Right cardiac atrium (tissue), 5 donors: ENCODE results near the gene TMPRSS12. TPM values are rescaled to one million over a fixed set of nuclear protein-coding genes. Genes with fewer than 3 reads are reported as not detected.
"Not testable (repeated sequence)": the region's sequence is repeated elsewhere in the genome, so short reads cannot be mapped to it uniquely, and the experiment has no call there.

Experiments used
- ATAC-seq, 2 donors: fragments of 200-7000 bp; cut with Tn5 transposase; one replicate each; pipeline versions ENCODE4 v1.8.0 to v1.9.1; 2020; ENCODE audit warnings: moderate library complexity in 2 of 2, mild to moderate bottlenecking in 1 of 2
- DNase-seq, 3 donors: peaks; one replicate each; pipeline ENCODE4 v3.0.0-alpha.2; 2020
- H3K27ac ChIP-seq: one replicate; pipeline ENCODE4 v1.5.1; 2013; ENCODE audit warnings: mild to moderate bottlenecking, low read length, control low read depth, moderate library complexity
- H3K27me3 ChIP-seq: one replicate; pipeline ENCODE4 v1.6.1; 2013; ENCODE audit not compliant: control insufficient read depth, insufficient read depth
- H3K4me1 ChIP-seq: one replicate; pipeline ENCODE4 v1.6.1; 2013; ENCODE audit warnings: low read length; ENCODE audit not compliant: control insufficient read depth, insufficient read depth
- H3K4me3 ChIP-seq: one replicate; pipeline ENCODE4 v1.5.1; 2013; ENCODE audit warnings: low read length, control low read depth
- H3K9me3 ChIP-seq: one replicate; pipeline ENCODE4 v1.6.1; 2013; ENCODE audit warnings: low read length; ENCODE audit not compliant: control insufficient read depth
- WGBS: extraction: QIAGEN DNeasy Blood & Tissue Kit; methylation state at CpG from one replicate; pipeline ENCODE4 v1.1.7; 2013; 5-methylcytosine and 5-hydroxymethylcytosine counted together
- intact Hi-C, 4 donors: fragments of 100-400 bp; cut with DNase I; formaldehyde crosslinking; loops; one replicate each; pipeline versions ENCODE4 v1.11.0 to v1.14.0; 2022 to 2023
- long read RNA-seq, 4 donors: library from polyadenylated mRNA; unstranded; transcript quantifications; one replicate each; pipeline ENCODE4 v2.0.0, GENCODE V29; 2020 to 2021
- polyA plus RNA-seq: library from polyadenylated mRNA; stranded (reverse); fragments of 200-250 nt; gene quantifications from one replicate; pipeline ENCODE4 v1.2.3, GENCODE V29; 2013
- total RNA-seq, 4 donors: library from RNA; stranded (reverse); fragmentation: NEBNext Ultra II Directional; extraction: Animal tissue kit (Norgen Biotek cat#: 25700); gene quantifications; one replicate each; pipeline ENCODE4 v1.2.1, GENCODE V29; 2021
- donor health status: healthy with polysubstance abuse.
- donor health status: DM: no; HTN: yes; CAD: no.
- donor health status: DM: no; HTN: no; CAD: no.
- donor health status: DM: no; HTN: yes; CAD: no; lungs with severe emphysema.
- donor health status: DM: yes; HTN: yes; CAD: no.

Gene TMPRSS12
- total RNA-seq (not detected), polyA plus RNA-seq (not detected)
- long read RNA-seq, donor 1: 0 reads
- long read RNA-seq, donor 2: 0 reads
- long read RNA-seq, donor 3: 0 reads
- long read RNA-seq, donor 4: 0 reads

GRCh38 chr12:50842637-50843493, at the start of gene TMPRSS12:
Gene TMPRSS12 (plus strand): TSS chr12:50842926. CDS start chr12:50842965, 39 bp downstream.
- 30% methylated on average over 36 of the region's 36 CpGs for WGBS
- DNase-seq (peak; percentile 40 to 71 (median 68)), ATAC-seq (peak; percentile 66 to 73)
- Histone ChIP-seq H3K9me3 (no peaks in the 10 kb centered on the region), H3K4me3 (peak within 1 kb of the TSS; percentile 7), H3K27me3 (no peaks in the 10 kb centered on the region), H3K4me1 (no peaks in the 10 kb centered on the region), H3K27ac (no peak within 1 kb of the TSS)
- intact Hi-C loops: no loop called here

- intact Hi-C loops: no loop called here
- 99% methylated on average over 2 of the region's 2 CpGs for WGBS
Observed at GRCh38 chr12:50799908-50800307, 42.8 kb upstream of the TMPRSS12 start.

GRCh38 chr12:50803230-50803875, 39.4 kb upstream of the TMPRSS12 start:
- Histone ChIP-seq H3K4me3 (no peak overlapping the region), H3K4me1 (no peaks in the 10 kb centered on the region), H3K27ac (no peak overlapping the region), H3K9me3 (no peaks in the 10 kb centered on the region), H3K27me3 (no peaks in the 10 kb centered on the region)
- intact Hi-C loops: no loop called here
- no peak for ATAC-seq
- no peak for DNase-seq
- 100% methylated on average over 2 of the region's 2 CpGs for WGBS

More at GRCh38 chr12:50799908-50800307, 42.8 kb upstream of the TMPRSS12 start:
- H3K27ac ChIP-seq: no peak overlapping the region
- ATAC-seq (no peak), DNase-seq (no peak)
- H3K27me3 ChIP-seq: no peaks in the 10 kb centered on the region
- no peaks in the 10 kb centered on the region for H3K9me3 ChIP-seq
- H3K4me3 ChIP-seq: no peak overlapping the region
- no peaks in the 10 kb centered on the region for H3K4me1 ChIP-seq

GRCh38 chr12:50806176-50806575, 36.5 kb upstream of the TMPRSS12 start:
- DNase-seq (no peak), ATAC-seq (no peak)
- Histone ChIP-seq H3K4me1 (no peaks in the 10 kb centered on the region), H3K27me3 (no peaks in the 10 kb centered on the region), H3K27ac (no peak overlapping the region), H3K9me3 (no peaks in the 10 kb centered on the region), H3K4me3 (no peak overlapping the region)
- 96% methylated on average over 4 of the region's 4 CpGs for WGBS
- intact Hi-C loops: no loop called here

- H3K27me3 ChIP-seq, H3K9me3 ChIP-seq, ATAC-seq, intact Hi-C loops, DNase-seq, H3K4me1 ChIP-seq, H3K27ac ChIP-seq, H3K4me3 ChIP-seq: not testable (repeated sequence)
- WGBS: 96% methylated on average over 4 of the region's 4 CpGs
Observed at GRCh38 chr12:50809131-50809530, 33.6 kb upstream of the TMPRSS12 start.

GRCh38 chr12:50814921-50815320, 27.8 kb upstream of the TMPRSS12 start:
- DNase-seq, H3K27ac ChIP-seq, H3K4me3 ChIP-seq, intact Hi-C loops, H3K4me1 ChIP-seq, ATAC-seq, H3K9me3 ChIP-seq, H3K27me3 ChIP-seq: not testable (repeated sequence)
- 97% methylated on average over 7 of the region's 7 CpGs for WGBS

- H3K4me3 ChIP-seq: no peak overlapping the region
- H3K27ac ChIP-seq: no peak overlapping the region
- no peaks in the 10 kb centered on the region for H3K9me3 ChIP-seq
- intact Hi-C loops: loop anchor here in 3 of 4 donors (5.0 to 10.0 kb wide), 3 partner anchors 115 to 525 kb away; partner anchors contain the start of gene CELA1 (in 2 of the 3)
- H3K27me3 ChIP-seq: no peaks in the 10 kb centered on the region
- no peak for ATAC-seq
- no peaks in the 10 kb centered on the region for H3K4me1 ChIP-seq
- no peak for DNase-seq
Observed at GRCh38 chr12:50820177-50820576, 22.5 kb upstream of the TMPRSS12 start.

GRCh38 chr12:50822082-50822481, 20.6 kb upstream of the TMPRSS12 start:
- Histone ChIP-seq H3K27ac (no peak overlapping the region), H3K27me3 (no peaks in the 10 kb centered on the region), H3K4me1 (no peaks in the 10 kb centered on the region), H3K9me3 (no peaks in the 10 kb centered on the region), H3K4me3 (no peak overlapping the region)
- ATAC-seq: no peak
- no peak for DNase-seq
- 94% methylated on average over 1 of the region's 1 CpG for WGBS
- intact Hi-C loops: loop anchor here in 3 of 4 donors (5.0 to 10.0 kb wide), 3 partner anchors 113 to 523 kb away; partner anchors contain the start of gene CELA1 (in 2 of the 3)

GRCh38 chr12:50823724-50824123, 19.0 kb upstream of the TMPRSS12 start:
- not testable (repeated sequence) for H3K27me3 ChIP-seq, H3K9me3 ChIP-seq, H3K4me1 ChIP-seq, ATAC-seq, H3K4me3 ChIP-seq, H3K27ac ChIP-seq
- 85% methylated on average over 11 of the region's 11 CpGs for WGBS
- intact Hi-C loops: loop anchor here in 3 of 4 donors (5.0 to 10.0 kb wide), 3 partner anchors 111 to 521 kb away; partner anchors contain the start of gene CELA1 (in 2 of the 3)
- DNase-seq: peak in 1 of 3 donors; percentile 54

- Histone ChIP-seq H3K27ac (peak overlapping the region; percentile 62), H3K4me1 (no peaks in the 10 kb centered on the region), H3K4me3 (no peak overlapping the region), H3K9me3 (no peaks in the 10 kb centered on the region), H3K27me3 (no peaks in the 10 kb centered on the region)
- intact Hi-C loops: loop anchor here (5.0 to 10.0 kb wide), 6 partner anchors 110 to 520 kb away; partner anchors contain the start of gene CELA1 (in 2 of the 4)
- DNase-seq (no peak), ATAC-seq (peak; percentile 53)
- WGBS: 43% methylated on average over 4 of the region's 4 CpGs
Observed at GRCh38 chr12:50824914-50825313, 17.8 kb upstream of the TMPRSS12 start.
